RWPE1 (cell line): ENCODE results near the gene KRT20.

Experiments
- CTCF ChIA-PET: fragments of 350-600 bp; sonication (Branson Sonifier 250); formaldehyde crosslinking; extraction: SDS; loops from one replicate; lab custom pipeline; 2021; lab: Yijun Ruan, JAX
- POLR2A ChIA-PET: fragments of 400-600 bp; formaldehyde crosslinking; extraction: SDS; loops from one replicate; lab custom pipeline; 2020; ENCODE audit warnings: antibody characterized with exemption; ENCODE audit not compliant: low non-redundant PET; lab: Yijun Ruan, JAX
- DNase-seq: peaks from one replicate; pipeline ENCODE4 v3.0.0; 2012; ENCODE audit warnings: low spot score
- H3K27ac ChIP-seq: fragments of 450-650 bp; 2 replicates; pipeline ENCODE4 v1.5.1; 2017
- TF ChIP-seq, protein P1 (sequence below): fragments of 450-650 bp; conservative IDR thresholded peaks from 2 replicates; pipeline ENCODE4 v1.5.1; 2017; ENCODE audit warnings: low read depth, mild to moderate bottlenecking

KRT20 gene

GRCh38 chr17:40883626-40884334, 1.3 kb downstream of the KRT20 start:
- POLR2A ChIA-PET: no interaction called here
- DNase-seq: no peak
- CTCF ChIA-PET: interaction anchor here (0.5 to 1.0 kb wide), 3 partner anchors 9 to 703 kb away, joined by 3 to 4 read pairs (median 3); no protein-coding TSS in a partner anchor
- TF ChIP-seq, protein P1, sequence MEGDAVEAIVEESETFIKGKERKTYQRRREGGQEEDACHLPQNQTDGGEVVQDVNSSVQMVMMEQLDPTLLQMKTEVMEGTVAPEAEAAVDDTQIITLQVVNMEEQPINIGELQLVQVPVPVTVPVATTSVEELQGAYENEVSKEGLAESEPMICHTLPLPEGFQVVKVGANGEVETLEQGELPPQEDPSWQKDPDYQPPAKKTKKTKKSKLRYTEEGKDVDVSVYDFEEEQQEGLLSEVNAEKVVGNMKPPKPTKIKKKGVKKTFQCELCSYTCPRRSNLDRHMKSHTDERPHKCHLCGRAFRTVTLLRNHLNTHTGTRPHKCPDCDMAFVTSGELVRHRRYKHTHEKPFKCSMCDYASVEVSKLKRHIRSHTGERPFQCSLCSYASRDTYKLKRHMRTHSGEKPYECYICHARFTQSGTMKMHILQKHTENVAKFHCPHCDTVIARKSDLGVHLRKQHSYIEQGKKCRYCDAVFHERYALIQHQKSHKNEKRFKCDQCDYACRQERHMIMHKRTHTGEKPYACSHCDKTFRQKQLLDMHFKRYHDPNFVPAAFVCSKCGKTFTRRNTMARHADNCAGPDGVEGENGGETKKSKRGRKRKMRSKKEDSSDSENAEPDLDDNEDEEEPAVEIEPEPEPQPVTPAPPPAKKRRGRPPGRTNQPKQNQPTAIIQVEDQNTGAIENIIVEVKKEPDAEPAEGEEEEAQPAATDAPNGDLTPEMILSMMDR: no peak
- no peak overlapping the region for H3K27ac ChIP-seq

GRCh38 chr17:40883031-40883430, 2.0 kb downstream of the KRT20 start:
- POLR2A ChIA-PET: no interaction called here

GRCh38 chr17:40879026-40879425, 6.0 kb downstream of the KRT20 start:
- TF ChIP-seq, protein P1: no peak
- CTCF ChIA-PET: no interaction called here
- no peak overlapping the region for H3K27ac ChIP-seq
- POLR2A ChIA-PET: no interaction called here
- no peak for DNase-seq

More at GRCh38 chr17:40883031-40883430, 2.0 kb downstream of the KRT20 start:
- TF ChIP-seq, protein P1: no peak
- CTCF ChIA-PET: interaction anchor here (0.5 to 0.6 kb wide), 2 partner anchors 636 to 824 kb away, joined by 3 read pairs; no protein-coding TSS in a partner anchor
- DNase-seq: no peak
- no peak overlapping the region for H3K27ac ChIP-seq

- CTCF ChIA-PET: interaction anchor here (0.8 kb wide), 1 partner anchor 770 kb away, joined by 3 read pairs; no protein-coding TSS in a partner anchor
- DNase-seq: no peak
- no peak overlapping the region for H3K27ac ChIP-seq
- TF ChIP-seq, protein P1: no peak
- POLR2A ChIA-PET: no interaction called here
Measured at GRCh38 chr17:40878044-40878443, 7.0 kb downstream of the KRT20 start.

GRCh38 chr17:40873801-40874200, 11.2 kb downstream of the KRT20 start:
- CTCF ChIA-PET: interaction anchor here (0.6 to 1.0 kb wide), 4 partner anchors 11 to 786 kb away, joined by 3 to 8 read pairs (median 4); partner anchors contain the start of gene KRT20
- no peak for DNase-seq
- TF ChIP-seq, protein P1: no peak
- no peak overlapping the region for H3K27ac ChIP-seq
- POLR2A ChIA-PET: no interaction called here

GRCh38 chr17:40873255-40873654, 11.8 kb downstream of the KRT20 start:
- no peak for DNase-seq
- TF ChIP-seq, protein P1: no peak
- no peak overlapping the region for H3K27ac ChIP-seq
- CTCF ChIA-PET: interaction anchor here (0.6 to 0.9 kb wide), 6 partner anchors 12 to 787 kb away, joined by 3 to 8 read pairs (median 4); partner anchors contain the start of gene KRT20
- POLR2A ChIA-PET: no interaction called here
